Measurements from ENCODE around the gene SENP1. TPM values are rescaled to one million over a fixed set of nuclear protein-coding genes. Genes with fewer than 3 reads are reported as not detected.

SENP1 gene
- total RNA-seq, 1 donor from 2014 or later: 38.4 TPM

- Mint-ChIP-seq H3K4me3 (ENCODE audit: low read depth) (no peak overlapping the region), H3K36me3 (ENCODE audit: insufficient read depth) (no peaks in the 10 kb centered on the region), H3K4me1 (ENCODE audit: low read depth) (peaks cover 20% of the 10 kb centered on the region), H3K27ac (no peak overlapping the region), H3K27me3 (peaks cover 35% of the 10 kb centered on the region), H3K9me3 (ENCODE audit: low read depth) (no peaks in the 10 kb centered on the region)
- TF ChIP-seq CTCF (IDR thresholded peaks at IDR 0.05; ENCODE audit: unreplicated experiment): no peak
- no peak for DNase-seq (ENCODE audit: low spot score, unreplicated experiment)
Measured at GRCh38 chr12:48017921-48018617, 87.8 kb downstream of the SENP1 start.

GRCh38 chr12:48017496-48017895 lies 88.4 kb downstream of the SENP1 start:
- no peaks in the 10 kb centered on the region for H3K9me3 Mint-ChIP-seq (ENCODE audit: low read depth)
- no peak overlapping the region for H3K27ac Mint-ChIP-seq
- peaks cover 40% of the 10 kb centered on the region for H3K27me3 Mint-ChIP-seq
- no peaks in the 10 kb centered on the region for H3K36me3 Mint-ChIP-seq (ENCODE audit: insufficient read depth)
- H3K4me1 Mint-ChIP-seq (ENCODE audit: low read depth): peaks cover 14% of the 10 kb centered on the region
- no peak for DNase-seq (ENCODE audit: low spot score, unreplicated experiment)
- no peak overlapping the region for H3K4me3 Mint-ChIP-seq (ENCODE audit: low read depth)
- TF ChIP-seq CTCF (IDR thresholded peaks at IDR 0.05; ENCODE audit: unreplicated experiment): no peak

- Mint-ChIP-seq H3K36me3 (ENCODE audit: insufficient read depth) (no peaks in the 10 kb centered on the region), H3K27ac (no peak overlapping the region), H3K9me3 (ENCODE audit: low read depth) (no peaks in the 10 kb centered on the region), H3K4me3 (ENCODE audit: low read depth) (no peak overlapping the region), H3K27me3 (peaks cover 45% of the 10 kb centered on the region), H3K4me1 (ENCODE audit: low read depth) (peaks cover 4% of the 10 kb centered on the region)
- DNase-seq (ENCODE audit: low spot score, unreplicated experiment): no peak
- TF ChIP-seq CTCF (IDR thresholded peaks at IDR 0.05; ENCODE audit: unreplicated experiment): no peak
Measured at GRCh38 chr12:48016373-48017020, 89.4 kb downstream of the SENP1 start.

GRCh38 chr12:48015954-48016353 lies 89.9 kb downstream of the SENP1 start:
- no peaks in the 10 kb centered on the region for H3K9me3 Mint-ChIP-seq (ENCODE audit: low read depth)
- H3K4me1 Mint-ChIP-seq (ENCODE audit: low read depth): peaks cover 4% of the 10 kb centered on the region
- DNase-seq (ENCODE audit: low spot score, unreplicated experiment): no peak
- TF ChIP-seq CTCF (IDR thresholded peaks at IDR 0.05; ENCODE audit: unreplicated experiment): no peak
- H3K36me3 Mint-ChIP-seq (ENCODE audit: insufficient read depth): no peaks in the 10 kb centered on the region
- H3K4me3 Mint-ChIP-seq (ENCODE audit: low read depth): no peak overlapping the region
- H3K27me3 Mint-ChIP-seq: peaks cover 49% of the 10 kb centered on the region
- H3K27ac Mint-ChIP-seq: no peak overlapping the region

- Mint-ChIP-seq H3K9me3 (ENCODE audit: low read depth) (no peaks in the 10 kb centered on the region), H3K27me3 (peaks cover 51% of the 10 kb centered on the region), H3K27ac (no peak overlapping the region), H3K4me3 (ENCODE audit: low read depth) (no peak overlapping the region), H3K36me3 (ENCODE audit: insufficient read depth) (no peaks in the 10 kb centered on the region), H3K4me1 (ENCODE audit: low read depth) (peaks cover 4% of the 10 kb centered on the region)
- DNase-seq (ENCODE audit: low spot score, unreplicated experiment): no peak
- TF ChIP-seq CTCF (IDR thresholded peaks at IDR 0.05; ENCODE audit: unreplicated experiment): no peak
Measured at GRCh38 chr12:48015129-48015528, 90.8 kb downstream of the SENP1 start.

All from progenitor cell of endocrine pancreas (in vitro differentiated cells).